H1 (cell line): ENCODE results near the gene IL2RA. TPM values are rescaled to one million over a fixed set of nuclear protein-coding genes. Genes with fewer than 3 reads are reported as not detected.

ENCODE experiments used
- CEBPB ChIP-seq: IDR thresholded peaks from 2 replicates; pipeline ENCODE4 v1.6.1; 2012; ENCODE audit warnings: low read depth, low read length
- HDAC2 ChIP-seq, 2 experiments: fragments of 300-600 bp in 1 of 2; sonication (generic) in 1 of 2; IDR thresholded peaks; 2 replicates each; pipeline ENCODE4 v1.6.1; 2011 to 2012; ENCODE audit warnings: low read depth in 2 of 2, low read length in 2 of 2, mild to moderate bottlenecking in 2 of 2, moderate library complexity in 2 of 2, borderline replicate concordance in 1 of 2, inconsistent platforms in 1 of 2
- PHF8 ChIP-seq: fragments of 200-600 bp; sonication (generic); conservative IDR thresholded peaks from 2 replicates; pipeline ENCODE4 v1.7.1; 2012; ENCODE audit warnings: low read depth, mild to moderate bottlenecking, inconsistent platforms, low read length, moderate library complexity
- POU5F1 ChIP-seq: IDR thresholded peaks from 2 replicates; pipeline ENCODE4 v1.6.1; 2011; ENCODE audit warnings: low read depth, mild to moderate bottlenecking, low read length, moderate library complexity
- SAP30 ChIP-seq: fragments of 300-600 bp; sonication (generic); IDR thresholded peaks from 2 replicates; pipeline ENCODE4 v1.7.1; 2012; ENCODE audit warnings: low read length, moderate library complexity, mild to moderate bottlenecking, inconsistent platforms; ENCODE audit not compliant: insufficient read depth, insufficient replicate concordance
- TCF12 ChIP-seq: IDR thresholded peaks from 2 replicates; pipeline ENCODE4 v1.6.1; 2011; ENCODE audit warnings: low read depth, mild to moderate bottlenecking, low read length
- polyA plus RNA-seq, 7 experiments: library from polyadenylated mRNA; depleted of rRNA in 3 of 7; stranded (reverse) in 5 of 7; unstranded in 2 of 7; fragments of >200 nt in 5 of 7; fragments of 200-250 nt in 2 of 7; gene quantifications; 1 replicate in 5 of 7; 2 replicates in 1 of 7; 4 replicates in 1 of 7; pipeline versions ENCODE4 v1.2.1 to v1.2.3, GENCODE V29; 2011 to 2013; ENCODE audit warnings: missing spikeins in 2 of 7, mixed read lengths in 2 of 7
- total RNA-seq: library from RNA; stranded (reverse); fragmentation: NEBNext Ultra II Directional; extraction: Animal tissue kit (Norgen Biotek cat#: 25700); gene quantifications from 2 replicates; pipeline ENCODE4 v1.2.1, GENCODE V29; 2021
- TF ChIP-seq, protein P1 (sequence below): fragments of 300-600 bp; sonication (generic); IDR thresholded peaks from 2 replicates; pipeline ENCODE4 v1.7.1; 2012; ENCODE audit warnings: low read length, moderate library complexity, mild to moderate bottlenecking, inconsistent platforms; ENCODE audit not compliant: insufficient replicate concordance
- TF ChIP-seq, protein P2 (sequence below): IDR thresholded peaks from 2 replicates; pipeline ENCODE4 v1.6.1; 2012; ENCODE audit warnings: low read length, inconsistent platforms

The IL2RA gene
- total and polyA plus RNA-seq, 2 of the 8 experiments (the other 6 are each of a cell fraction or from before 2014, with no cell fraction given): not detected

GRCh38 chr10:6088721-6089333 lies 26.7 kb upstream of the IL2RA start, which contains the start of gene RBM17 (continued):
- TF ChIP-seq, protein P1, sequence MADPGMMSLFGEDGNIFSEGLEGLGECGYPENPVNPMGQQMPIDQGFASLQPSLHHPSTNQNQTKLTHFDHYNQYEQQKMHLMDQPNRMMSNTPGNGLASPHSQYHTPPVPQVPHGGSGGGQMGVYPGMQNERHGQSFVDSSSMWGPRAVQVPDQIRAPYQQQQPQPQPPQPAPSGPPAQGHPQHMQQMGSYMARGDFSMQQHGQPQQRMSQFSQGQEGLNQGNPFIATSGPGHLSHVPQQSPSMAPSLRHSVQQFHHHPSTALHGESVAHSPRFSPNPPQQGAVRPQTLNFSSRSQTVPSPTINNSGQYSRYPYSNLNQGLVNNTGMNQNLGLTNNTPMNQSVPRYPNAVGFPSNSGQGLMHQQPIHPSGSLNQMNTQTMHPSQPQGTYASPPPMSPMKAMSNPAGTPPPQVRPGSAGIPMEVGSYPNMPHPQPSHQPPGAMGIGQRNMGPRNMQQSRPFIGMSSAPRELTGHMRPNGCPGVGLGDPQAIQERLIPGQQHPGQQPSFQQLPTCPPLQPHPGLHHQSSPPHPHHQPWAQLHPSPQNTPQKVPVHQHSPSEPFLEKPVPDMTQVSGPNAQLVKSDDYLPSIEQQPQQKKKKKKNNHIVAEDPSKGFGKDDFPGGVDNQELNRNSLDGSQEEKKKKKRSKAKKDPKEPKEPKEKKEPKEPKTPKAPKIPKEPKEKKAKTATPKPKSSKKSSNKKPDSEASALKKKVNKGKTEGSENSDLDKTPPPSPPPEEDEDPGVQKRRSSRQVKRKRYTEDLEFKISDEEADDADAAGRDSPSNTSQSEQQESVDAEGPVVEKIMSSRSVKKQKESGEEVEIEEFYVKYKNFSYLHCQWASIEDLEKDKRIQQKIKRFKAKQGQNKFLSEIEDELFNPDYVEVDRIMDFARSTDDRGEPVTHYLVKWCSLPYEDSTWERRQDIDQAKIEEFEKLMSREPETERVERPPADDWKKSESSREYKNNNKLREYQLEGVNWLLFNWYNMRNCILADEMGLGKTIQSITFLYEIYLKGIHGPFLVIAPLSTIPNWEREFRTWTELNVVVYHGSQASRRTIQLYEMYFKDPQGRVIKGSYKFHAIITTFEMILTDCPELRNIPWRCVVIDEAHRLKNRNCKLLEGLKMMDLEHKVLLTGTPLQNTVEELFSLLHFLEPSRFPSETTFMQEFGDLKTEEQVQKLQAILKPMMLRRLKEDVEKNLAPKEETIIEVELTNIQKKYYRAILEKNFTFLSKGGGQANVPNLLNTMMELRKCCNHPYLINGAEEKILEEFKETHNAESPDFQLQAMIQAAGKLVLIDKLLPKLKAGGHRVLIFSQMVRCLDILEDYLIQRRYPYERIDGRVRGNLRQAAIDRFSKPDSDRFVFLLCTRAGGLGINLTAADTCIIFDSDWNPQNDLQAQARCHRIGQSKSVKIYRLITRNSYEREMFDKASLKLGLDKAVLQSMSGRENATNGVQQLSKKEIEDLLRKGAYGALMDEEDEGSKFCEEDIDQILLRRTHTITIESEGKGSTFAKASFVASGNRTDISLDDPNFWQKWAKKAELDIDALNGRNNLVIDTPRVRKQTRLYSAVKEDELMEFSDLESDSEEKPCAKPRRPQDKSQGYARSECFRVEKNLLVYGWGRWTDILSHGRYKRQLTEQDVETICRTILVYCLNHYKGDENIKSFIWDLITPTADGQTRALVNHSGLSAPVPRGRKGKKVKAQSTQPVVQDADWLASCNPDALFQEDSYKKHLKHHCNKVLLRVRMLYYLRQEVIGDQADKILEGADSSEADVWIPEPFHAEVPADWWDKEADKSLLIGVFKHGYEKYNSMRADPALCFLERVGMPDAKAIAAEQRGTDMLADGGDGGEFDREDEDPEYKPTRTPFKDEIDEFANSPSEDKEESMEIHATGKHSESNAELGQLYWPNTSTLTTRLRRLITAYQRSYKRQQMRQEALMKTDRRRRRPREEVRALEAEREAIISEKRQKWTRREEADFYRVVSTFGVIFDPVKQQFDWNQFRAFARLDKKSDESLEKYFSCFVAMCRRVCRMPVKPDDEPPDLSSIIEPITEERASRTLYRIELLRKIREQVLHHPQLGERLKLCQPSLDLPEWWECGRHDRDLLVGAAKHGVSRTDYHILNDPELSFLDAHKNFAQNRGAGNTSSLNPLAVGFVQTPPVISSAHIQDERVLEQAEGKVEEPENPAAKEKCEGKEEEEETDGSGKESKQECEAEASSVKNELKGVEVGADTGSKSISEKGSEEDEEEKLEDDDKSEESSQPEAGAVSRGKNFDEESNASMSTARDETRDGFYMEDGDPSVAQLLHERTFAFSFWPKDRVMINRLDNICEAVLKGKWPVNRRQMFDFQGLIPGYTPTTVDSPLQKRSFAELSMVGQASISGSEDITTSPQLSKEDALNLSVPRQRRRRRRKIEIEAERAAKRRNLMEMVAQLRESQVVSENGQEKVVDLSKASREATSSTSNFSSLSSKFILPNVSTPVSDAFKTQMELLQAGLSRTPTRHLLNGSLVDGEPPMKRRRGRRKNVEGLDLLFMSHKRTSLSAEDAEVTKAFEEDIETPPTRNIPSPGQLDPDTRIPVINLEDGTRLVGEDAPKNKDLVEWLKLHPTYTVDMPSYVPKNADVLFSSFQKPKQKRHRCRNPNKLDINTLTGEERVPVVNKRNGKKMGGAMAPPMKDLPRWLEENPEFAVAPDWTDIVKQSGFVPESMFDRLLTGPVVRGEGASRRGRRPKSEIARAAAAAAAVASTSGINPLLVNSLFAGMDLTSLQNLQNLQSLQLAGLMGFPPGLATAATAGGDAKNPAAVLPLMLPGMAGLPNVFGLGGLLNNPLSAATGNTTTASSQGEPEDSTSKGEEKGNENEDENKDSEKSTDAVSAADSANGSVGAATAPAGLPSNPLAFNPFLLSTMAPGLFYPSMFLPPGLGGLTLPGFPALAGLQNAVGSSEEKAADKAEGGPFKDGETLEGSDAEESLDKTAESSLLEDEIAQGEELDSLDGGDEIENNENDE: no peak
- TF ChIP-seq HDAC2 (IDR thresholded peaks at IDR 0.05; ENCODE audit: borderline replicate concordance in 1 of 2, low read depth in 2 of 2, low read length in 2 of 2) (peak in 1 of 2 experiments; percentile 63; a peak in 1 of 4 replicates), SAP30 (no peak), POU5F1 (peak; percentile 98), PHF8 (peak; percentile 89), CEBPB (no peak), TCF12 (peak; percentile 83)
- TF ChIP-seq, protein P2, sequence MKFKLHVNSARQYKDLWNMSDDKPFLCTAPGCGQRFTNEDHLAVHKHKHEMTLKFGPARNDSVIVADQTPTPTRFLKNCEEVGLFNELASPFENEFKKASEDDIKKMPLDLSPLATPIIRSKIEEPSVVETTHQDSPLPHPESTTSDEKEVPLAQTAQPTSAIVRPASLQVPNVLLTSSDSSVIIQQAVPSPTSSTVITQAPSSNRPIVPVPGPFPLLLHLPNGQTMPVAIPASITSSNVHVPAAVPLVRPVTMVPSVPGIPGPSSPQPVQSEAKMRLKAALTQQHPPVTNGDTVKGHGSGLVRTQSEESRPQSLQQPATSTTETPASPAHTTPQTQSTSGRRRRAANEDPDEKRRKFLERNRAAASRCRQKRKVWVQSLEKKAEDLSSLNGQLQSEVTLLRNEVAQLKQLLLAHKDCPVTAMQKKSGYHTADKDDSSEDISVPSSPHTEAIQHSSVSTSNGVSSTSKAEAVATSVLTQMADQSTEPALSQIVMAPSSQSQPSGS: 0 out of 2 replicates have a peak, but pooled peaks have one; percentile 55
